ENCODE results near the gene RAI14. TPM values are rescaled to one million over a fixed set of nuclear protein-coding genes. Genes with fewer than 3 reads are reported as not detected.
"Not testable (repeated sequence)": the region's sequence is repeated elsewhere in the genome, so short reads cannot be mapped to it uniquely, and the experiment has no call there.

Gene RAI14
- total and polyA plus RNA-seq, 4 donors: 19.4 to 214 (median 73.1) TPM

- Histone ChIP-seq H3K36me3 (ENCODE audit: control insufficient read depth in 1 of 2, insufficient read depth in 2 of 2, low read length in 1 of 2) (peaks cover 0 to 3% of the 10 kb centered on the region in 2 donors), H3K9me3 (ENCODE audit: control insufficient read depth, low read length) (no peaks in the 10 kb centered on the region), H3K27ac (ENCODE audit: low read depth in 1 of 2, low read length in 2 of 2) (peak overlapping the region; percentile 20 to 86), H3K4me1 (ENCODE audit: control insufficient read depth in 1 of 2, insufficient read depth in 2 of 2, low read length in 2 of 2) (peaks cover 0 to 3% of the 10 kb centered on the region in 2 donors), H3K4me3 (ENCODE audit: low read length in 2 of 2) (no peak overlapping the region), H3K27me3 (ENCODE audit: control insufficient read depth in 1 of 2, insufficient read depth in 2 of 2, low read length in 1 of 2) (no peaks in the 10 kb centered on the region)
- WGBS, 2 donors: 92 to 94% methylated on average over 4 of the region's 4 CpGs
- intact Hi-C loops (cut with DNase I): loop anchor here in 1 of 2 donors (5.0 kb wide), 2 partner anchors 41 to 61 kb away; partner anchors contain the start of gene RAI14
- no peak for ATAC-seq (ENCODE audit: low FRiP score)
- DNase-seq: no peak
Observed at GRCh38 chr5:34718516-34718915, 62.4 kb downstream of the RAI14 start.

GRCh38 chr5:34719029-34719428 is 62.9 kb downstream of the RAI14 start:
- H3K9me3 ChIP-seq (ENCODE audit: control insufficient read depth, low read length): no peaks in the 10 kb centered on the region
- peaks cover 0 to 3% of the 10 kb centered on the region in 2 donors for H3K4me1 ChIP-seq (ENCODE audit: control insufficient read depth in 1 of 2, insufficient read depth in 2 of 2, low read length in 2 of 2)
- peak overlapping the region in 1 of 2 donors; percentile 47 for H3K27ac ChIP-seq (ENCODE audit: low read depth in 1 of 2, low read length in 2 of 2)
- 67 to 71% methylated on average over 8 of the region's 8 CpGs for WGBS, 2 donors
- H3K36me3 ChIP-seq (ENCODE audit: control insufficient read depth in 1 of 2, insufficient read depth in 2 of 2, low read length in 1 of 2): peaks cover 0 to 3% of the 10 kb centered on the region in 2 donors
- DNase-seq (no peak), ATAC-seq (ENCODE audit: low FRiP score) (no peak)
- intact Hi-C loops (cut with DNase I): loop anchor here in 1 of 2 donors (5.0 kb wide), 2 partner anchors 42 to 62 kb away; partner anchors contain the start of gene RAI14
- H3K4me3 ChIP-seq (ENCODE audit: low read length in 2 of 2): no peak overlapping the region
- no peaks in the 10 kb centered on the region for H3K27me3 ChIP-seq (ENCODE audit: control insufficient read depth in 1 of 2, insufficient read depth in 2 of 2, low read length in 1 of 2)

- H3K27ac ChIP-seq (ENCODE audit: low read depth in 1 of 2, low read length in 2 of 2): no peak overlapping the region
- H3K36me3 ChIP-seq (ENCODE audit: control insufficient read depth in 1 of 2, insufficient read depth in 2 of 2, low read length in 1 of 2): peaks cover 0 to 3% of the 10 kb centered on the region in 2 donors
- intact Hi-C loops (cut with DNase I): no loop called here
- ATAC-seq (ENCODE audit: low FRiP score) (no peak), DNase-seq (no peak)
- no peak overlapping the region for H3K4me3 ChIP-seq (ENCODE audit: low read length in 2 of 2)
- no peaks in the 10 kb centered on the region for H3K27me3 ChIP-seq (ENCODE audit: control insufficient read depth in 1 of 2, insufficient read depth in 2 of 2, low read length in 1 of 2)
- no peaks in the 10 kb centered on the region for H3K9me3 ChIP-seq (ENCODE audit: control insufficient read depth, low read length)
- WGBS, 2 donors: 7% methylated on average over 3 of the region's 3 CpGs
- H3K4me1 ChIP-seq (ENCODE audit: control insufficient read depth in 1 of 2, insufficient read depth in 2 of 2, low read length in 2 of 2): peaks cover 0 to 3% of the 10 kb centered on the region in 2 donors
Observed at GRCh38 chr5:34721327-34721726, 65.2 kb downstream of the RAI14 start.

GRCh38 chr5:34722183-34722582 is 66.1 kb downstream of the RAI14 start:
- Histone ChIP-seq H3K27me3 (ENCODE audit: control insufficient read depth in 1 of 2, insufficient read depth in 2 of 2, low read length in 1 of 2) (no peaks in the 10 kb centered on the region), H3K9me3 (ENCODE audit: control insufficient read depth, low read length) (no peaks in the 10 kb centered on the region), H3K4me1 (ENCODE audit: control insufficient read depth in 1 of 2, insufficient read depth in 2 of 2, low read length in 2 of 2) (peaks cover 0 to 3% of the 10 kb centered on the region in 2 donors), H3K36me3 (ENCODE audit: control insufficient read depth in 1 of 2, insufficient read depth in 2 of 2, low read length in 1 of 2) (peaks cover 0 to 3% of the 10 kb centered on the region in 2 donors), H3K27ac (ENCODE audit: low read depth in 1 of 2, low read length in 2 of 2) (no peak overlapping the region), H3K4me3 (ENCODE audit: low read length in 2 of 2) (no peak overlapping the region)
- 71 to 75% methylated on average over 2 of the region's 2 CpGs for WGBS, 2 donors
- intact Hi-C loops (cut with DNase I): no loop called here
- DNase-seq (no peak), ATAC-seq (ENCODE audit: low FRiP score) (no peak)

- Histone ChIP-seq H3K4me3 (ENCODE audit: low read length in 2 of 2) (no peak overlapping the region), H3K27me3 (ENCODE audit: control insufficient read depth in 1 of 2, insufficient read depth in 2 of 2, low read length in 1 of 2) (no peaks in the 10 kb centered on the region), H3K36me3 (ENCODE audit: control insufficient read depth in 1 of 2, insufficient read depth in 2 of 2, low read length in 1 of 2) (no peaks in the 10 kb centered on the region), H3K4me1 (ENCODE audit: control insufficient read depth in 1 of 2, insufficient read depth in 2 of 2, low read length in 2 of 2) (no peaks in the 10 kb centered on the region), H3K27ac (ENCODE audit: low read depth in 1 of 2, low read length in 2 of 2) (no peak overlapping the region), H3K9me3 (ENCODE audit: control insufficient read depth, low read length) (no peaks in the 10 kb centered on the region)
- 61 to 68% methylated on average over 1 of the region's 1 CpG for WGBS, 2 donors
- ATAC-seq (ENCODE audit: low FRiP score) (no peak), DNase-seq (no peak)
- intact Hi-C loops (cut with DNase I): no loop called here
Observed at GRCh38 chr5:34724741-34725140, 68.6 kb downstream of the RAI14 start.

- H3K4me1 ChIP-seq (ENCODE audit: control insufficient read depth in 1 of 2, insufficient read depth in 2 of 2, low read length in 2 of 2): not testable (repeated sequence)
Observed at GRCh38 chr5:34727166-34727749, 71.1 kb downstream of the RAI14 start.

GRCh38 chr5:34728236-34728635 is 72.1 kb downstream of the RAI14 start:
- peaks cover 0 to 3% of the 10 kb centered on the region in 2 donors for H3K36me3 ChIP-seq (ENCODE audit: control insufficient read depth in 1 of 2, insufficient read depth in 2 of 2, low read length in 1 of 2)
- WGBS, 2 donors: 93 to 94% methylated on average over 4 of the region's 4 CpGs
- intact Hi-C loops (cut with DNase I): no loop called here
- no peak overlapping the region for H3K27ac ChIP-seq (ENCODE audit: low read depth in 1 of 2, low read length in 2 of 2)
- peaks cover 0 to 2% of the 10 kb centered on the region in 2 donors for H3K4me1 ChIP-seq (ENCODE audit: control insufficient read depth in 1 of 2, insufficient read depth in 2 of 2, low read length in 2 of 2)
- H3K9me3 ChIP-seq (ENCODE audit: control insufficient read depth, low read length): no peaks in the 10 kb centered on the region
- H3K4me3 ChIP-seq (ENCODE audit: low read length in 2 of 2): no peak overlapping the region
- no peak for DNase-seq
- H3K27me3 ChIP-seq (ENCODE audit: control insufficient read depth in 1 of 2, insufficient read depth in 2 of 2, low read length in 1 of 2): no peaks in the 10 kb centered on the region
- no peak for ATAC-seq (ENCODE audit: low FRiP score)

More at GRCh38 chr5:34727166-34727749, 71.1 kb downstream of the RAI14 start:
- H3K9me3 ChIP-seq (ENCODE audit: control insufficient read depth, low read length); intact Hi-C loops (cut with DNase I); H3K27ac ChIP-seq (ENCODE audit: low read depth in 1 of 2, low read length in 2 of 2); H3K4me3 ChIP-seq (ENCODE audit: low read length in 2 of 2); H3K27me3 ChIP-seq (ENCODE audit: control insufficient read depth in 1 of 2, insufficient read depth in 2 of 2, low read length in 1 of 2); ATAC-seq (ENCODE audit: low FRiP score); H3K36me3 ChIP-seq (ENCODE audit: control insufficient read depth in 1 of 2, insufficient read depth in 2 of 2, low read length in 1 of 2); DNase-seq: not testable (repeated sequence)
- 96 to 99% methylated on average over 4 of the region's 4 CpGs for WGBS, 2 donors

- no peaks in the 10 kb centered on the region for H3K27me3 ChIP-seq (ENCODE audit: control insufficient read depth in 1 of 2, insufficient read depth in 2 of 2, low read length in 1 of 2)
- H3K9me3 ChIP-seq (ENCODE audit: control insufficient read depth, low read length): no peaks in the 10 kb centered on the region
- peak; percentile 33 for ATAC-seq (ENCODE audit: low FRiP score)
- no peak for DNase-seq
- H3K4me1 ChIP-seq (ENCODE audit: control insufficient read depth in 1 of 2, insufficient read depth in 2 of 2, low read length in 2 of 2): peaks cover 0 to 2% of the 10 kb centered on the region in 2 donors
- H3K36me3 ChIP-seq (ENCODE audit: control insufficient read depth in 1 of 2, insufficient read depth in 2 of 2, low read length in 1 of 2): peaks cover 0 to 3% of the 10 kb centered on the region in 2 donors
- H3K4me3 ChIP-seq (ENCODE audit: low read length in 2 of 2): no peak overlapping the region
- WGBS, 2 donors: 58 to 66% methylated on average over 6 of the region's 6 CpGs
- intact Hi-C loops (cut with DNase I): no loop called here
- H3K27ac ChIP-seq (ENCODE audit: low read depth in 1 of 2, low read length in 2 of 2): no peak overlapping the region
Observed at GRCh38 chr5:34731435-34732232, 75.5 kb downstream of the RAI14 start.
